ENCODE data around the gene ITGA7. TPM values are rescaled to one million over a fixed set of nuclear protein-coding genes. Genes with fewer than 3 reads are reported as not detected.

ITGA7 gene
- total RNA-seq, 1 donor from 2014 or later, result 14.7 TPM

GRCh38 chr12:55724226-55724939, 16.7 kb upstream of the ITGA7 start:
- ATAC-seq, result no peak
- no peak overlapping the region for H3K4me3 ChIP-seq
- no peaks in the 10 kb centered on the region for H3K9me3 ChIP-seq
- DNase-seq, result peak; percentile 79
- H3K27me3 ChIP-seq, result no peaks in the 10 kb centered on the region
- no peak overlapping the region for H3K27ac ChIP-seq
- intact Hi-C loops (cut with DNase I), result no loop called here
- TF ChIP-seq, protein P1, sequence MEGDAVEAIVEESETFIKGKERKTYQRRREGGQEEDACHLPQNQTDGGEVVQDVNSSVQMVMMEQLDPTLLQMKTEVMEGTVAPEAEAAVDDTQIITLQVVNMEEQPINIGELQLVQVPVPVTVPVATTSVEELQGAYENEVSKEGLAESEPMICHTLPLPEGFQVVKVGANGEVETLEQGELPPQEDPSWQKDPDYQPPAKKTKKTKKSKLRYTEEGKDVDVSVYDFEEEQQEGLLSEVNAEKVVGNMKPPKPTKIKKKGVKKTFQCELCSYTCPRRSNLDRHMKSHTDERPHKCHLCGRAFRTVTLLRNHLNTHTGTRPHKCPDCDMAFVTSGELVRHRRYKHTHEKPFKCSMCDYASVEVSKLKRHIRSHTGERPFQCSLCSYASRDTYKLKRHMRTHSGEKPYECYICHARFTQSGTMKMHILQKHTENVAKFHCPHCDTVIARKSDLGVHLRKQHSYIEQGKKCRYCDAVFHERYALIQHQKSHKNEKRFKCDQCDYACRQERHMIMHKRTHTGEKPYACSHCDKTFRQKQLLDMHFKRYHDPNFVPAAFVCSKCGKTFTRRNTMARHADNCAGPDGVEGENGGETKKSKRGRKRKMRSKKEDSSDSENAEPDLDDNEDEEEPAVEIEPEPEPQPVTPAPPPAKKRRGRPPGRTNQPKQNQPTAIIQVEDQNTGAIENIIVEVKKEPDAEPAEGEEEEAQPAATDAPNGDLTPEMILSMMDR (IDR thresholded peaks at IDR 0.05), result peak; percentile 56
- peaks cover 50% of the 10 kb centered on the region for H3K4me1 ChIP-seq
- H3K36me3 ChIP-seq, result peaks cover 54% of the 10 kb centered on the region

GRCh38 chr12:55723516-55724225, 16.0 kb upstream of the ITGA7 start:
- DNase-seq (no peak), ATAC-seq (no peak)
- Histone ChIP-seq H3K9me3 (no peaks in the 10 kb centered on the region), H3K36me3 (peaks cover 56% of the 10 kb centered on the region), H3K4me3 (no peak overlapping the region), H3K27me3 (no peaks in the 10 kb centered on the region), H3K4me1 (peaks cover 55% of the 10 kb centered on the region), H3K27ac (no peak overlapping the region)
- intact Hi-C loops (cut with DNase I), result no loop called here
- TF ChIP-seq, protein P1 (IDR thresholded peaks at IDR 0.05), result no peak

DNA sequence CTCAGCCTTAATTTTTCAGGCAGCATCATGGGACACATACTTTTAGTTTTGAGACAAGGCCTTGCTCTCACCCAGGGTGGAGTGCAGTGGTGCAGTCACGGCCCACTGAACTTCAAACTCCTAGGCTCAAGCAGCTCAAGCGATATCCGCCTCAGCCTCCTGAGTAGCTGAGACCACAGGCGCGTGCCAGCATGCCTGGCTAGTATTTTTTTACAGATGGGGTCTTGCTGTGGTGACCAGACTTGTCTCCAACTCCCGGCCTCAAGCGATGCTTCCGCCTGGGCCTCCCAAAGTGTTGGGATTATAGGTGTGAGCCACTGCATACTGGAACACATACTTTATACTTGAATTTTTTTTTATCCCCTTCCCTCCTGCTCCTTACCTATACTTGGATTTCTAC, 15.2 kb upstream of the ITGA7 start:
- DNase-seq, result no peak
- no peak overlapping the region for H3K27ac ChIP-seq
- intact Hi-C loops (cut with DNase I), result no loop called here

DNA sequence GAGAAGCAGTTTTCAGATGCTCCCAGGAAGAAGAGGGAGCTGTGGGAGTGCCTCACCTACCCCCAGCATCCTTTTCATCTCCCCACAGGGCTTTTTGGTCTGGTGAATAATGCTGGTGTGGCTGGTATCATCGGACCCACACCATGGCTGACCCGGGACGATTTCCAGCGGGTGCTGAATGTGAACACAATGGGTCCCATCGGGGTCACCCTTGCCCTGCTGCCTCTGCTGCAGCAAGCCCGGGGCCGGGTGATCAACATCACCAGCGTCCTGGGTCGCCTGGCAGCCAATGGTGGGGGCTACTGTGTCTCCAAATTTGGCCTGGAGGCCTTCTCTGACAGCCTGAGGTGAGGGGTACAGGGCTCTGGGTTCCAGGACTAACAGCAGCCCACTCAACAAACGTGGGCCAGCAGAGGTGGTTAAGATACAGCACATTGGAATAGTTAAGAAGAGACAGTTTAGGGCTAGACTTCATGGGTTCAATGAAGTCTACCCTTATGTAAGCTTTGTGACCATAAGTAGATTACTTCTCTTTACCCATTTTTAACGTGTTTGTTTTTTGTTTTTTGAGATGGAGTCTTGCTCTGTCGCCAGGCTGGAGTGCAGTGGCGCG, 14.0 kb upstream of the ITGA7 start:
- peak; percentile 64 for DNase-seq
- Histone ChIP-seq H3K27me3 (no peaks in the 10 kb centered on the region), H3K36me3 (peaks cover 49% of the 10 kb centered on the region), H3K27ac (no peak overlapping the region), H3K9me3 (no peaks in the 10 kb centered on the region), H3K4me3 (no peak overlapping the region), H3K4me1 (peaks cover 64% of the 10 kb centered on the region)
- TF ChIP-seq, protein P1 (IDR thresholded peaks at IDR 0.05), result no peak
- ATAC-seq, result no peak
- intact Hi-C loops (cut with DNase I), result no loop called here

More for the DNA sequence above, 15.2 kb upstream of the ITGA7 start:
- Histone ChIP-seq H3K27me3 (no peaks in the 10 kb centered on the region), H3K36me3 (peaks cover 56% of the 10 kb centered on the region), H3K4me3 (no peak overlapping the region), H3K9me3 (no peaks in the 10 kb centered on the region), H3K4me1 (peaks cover 62% of the 10 kb centered on the region)
- TF ChIP-seq, protein P1 (IDR thresholded peaks at IDR 0.05), result no peak
- no peak for ATAC-seq

- Histone ChIP-seq H3K9me3 (no peaks in the 10 kb centered on the region), H3K27me3 (no peaks in the 10 kb centered on the region), H3K36me3 (peaks cover 41% of the 10 kb centered on the region), H3K4me1 (peaks cover 57% of the 10 kb centered on the region), H3K4me3 (no peak overlapping the region), H3K27ac (no peak overlapping the region)
- ATAC-seq, result peak; percentile 76
- intact Hi-C loops (cut with DNase I), result no loop called here
- TF ChIP-seq, protein P1 (IDR thresholded peaks at IDR 0.05), result peak; percentile 53
- peak; percentile 78 for DNase-seq
These were observed 13.3 kb upstream of the ITGA7 start for GRCh38 chr12:55720894-55721444.
